Measurements from ENCODE around the gene ZHX3. TPM values are rescaled to one million over a fixed set of nuclear protein-coding genes. Genes with fewer than 3 reads are reported as not detected.

ZHX3 gene
- total and polyA plus RNA-seq, 2 of the 13 experiments (the other 11 are each of a cell fraction or from before 2014, with no cell fraction given): 8.4 to 11.7 TPM

GRCh38 chr20:41317546-41318270, at the start of gene ZHX3 (continued):
- TF ChIP-seq RERE (CRISPR knock-in tag; IDR thresholded peaks at IDR 0.05; ENCODE audit: low read depth) (no peak), TBX2 (CRISPR knock-in tag; IDR thresholded peaks at IDR 0.05; ENCODE audit: borderline replicate concordance) (peak; percentile 25), PATZ1 (CRISPR knock-in tag; IDR thresholded peaks at IDR 0.05) (peak; percentile 96), TFDP2 (CRISPR knock-in tag; IDR thresholded peaks at IDR 0.05) (peak; percentile 65), RBM39 (IDR thresholded peaks at IDR 0.05; ENCODE audit: low read depth, low read length, poor library complexity, severe bottlenecking) (no peak), ZNF44 (CRISPR knock-in tag; IDR thresholded peaks at IDR 0.05) (peak; percentile 15; the same call in 1 of the 2 replicates), ZNF230 (CRISPR knock-in tag; IDR thresholded peaks at IDR 0.05) (peak; percentile 45; the same call in 1 of the 2 replicates), ZFP37 (CRISPR knock-in tag; IDR thresholded peaks at IDR 0.05; ENCODE audit: borderline replicate concordance) (no peak), ETV5 (CRISPR knock-in tag; IDR thresholded peaks at IDR 0.05; ENCODE audit: borderline replicate concordance) (peak; percentile 60; the same call in 1 of the 2 replicates), CBX1 (IDR thresholded peaks at IDR 0.05; ENCODE audit: low read depth) (peak; percentile 85), ZNF564 (CRISPR knock-in tag; IDR thresholded peaks at IDR 0.05) (peak; percentile 22; the same call in 1 of the 2 replicates), ZNF710 (CRISPR knock-in tag; IDR thresholded peaks at IDR 0.05; ENCODE audit: borderline replicate concordance) (peak; percentile 69; the same call in 1 of the 2 replicates), MAX (IDR thresholded peaks at IDR 0.05) (peak; percentile 69; the same call in 1 of the 2 replicates), ZBTB2 (CRISPR knock-in tag; IDR thresholded peaks at IDR 0.05; ENCODE audit: low read depth) (no peak)
